Subcutaneous adipose tissue (tissue), 4 donors: ENCODE results near the gene TNRC6A. TPM values are rescaled to one million over a fixed set of nuclear protein-coding genes. Genes with fewer than 3 reads are reported as not detected.

ENCODE experiments used
- total RNA-seq, 4 donors: library from RNA; depleted of rRNA; stranded (reverse); fragments of >200 nt; gene quantifications; one replicate each; pipeline ENCODE4 v1.1.0, GENCODE V29; 2016
- TF ChIP-seq, protein P1 (sequence below): fragments of 450-650 bp; IDR thresholded peaks from one replicate; pipeline ENCODE4 v1.5.1; 2016; ENCODE audit warnings: low read depth, mild to moderate bottlenecking, control low read depth, antibody characterized with exemption, moderate library complexity

TNRC6A gene
- total RNA-seq, 4 donors from 2014 or later: 52.4 to 72.9 (median 58.1) TPM

DNA sequence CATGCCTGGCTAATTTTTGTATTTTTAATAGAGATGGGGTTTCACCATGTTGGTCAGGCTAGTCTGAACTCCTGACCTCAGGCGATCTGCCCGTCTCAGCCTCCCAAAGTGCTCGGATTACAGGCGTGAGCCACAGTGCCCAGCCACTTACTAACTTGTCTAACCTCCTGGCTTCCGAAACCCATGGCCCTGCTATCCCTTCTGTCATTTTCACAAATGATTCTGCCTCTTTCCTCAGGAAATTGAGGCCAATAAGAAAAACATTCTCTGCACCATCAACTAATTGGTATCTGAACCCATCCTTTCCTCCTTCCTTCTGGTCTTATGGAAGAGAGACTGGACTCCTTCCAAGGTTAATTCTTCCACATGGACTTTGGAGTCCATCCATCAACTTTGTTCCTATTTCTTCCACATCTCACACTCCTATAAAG is 27.9 kb upstream of the TNRC6A start:
- TF ChIP-seq, protein P1, sequence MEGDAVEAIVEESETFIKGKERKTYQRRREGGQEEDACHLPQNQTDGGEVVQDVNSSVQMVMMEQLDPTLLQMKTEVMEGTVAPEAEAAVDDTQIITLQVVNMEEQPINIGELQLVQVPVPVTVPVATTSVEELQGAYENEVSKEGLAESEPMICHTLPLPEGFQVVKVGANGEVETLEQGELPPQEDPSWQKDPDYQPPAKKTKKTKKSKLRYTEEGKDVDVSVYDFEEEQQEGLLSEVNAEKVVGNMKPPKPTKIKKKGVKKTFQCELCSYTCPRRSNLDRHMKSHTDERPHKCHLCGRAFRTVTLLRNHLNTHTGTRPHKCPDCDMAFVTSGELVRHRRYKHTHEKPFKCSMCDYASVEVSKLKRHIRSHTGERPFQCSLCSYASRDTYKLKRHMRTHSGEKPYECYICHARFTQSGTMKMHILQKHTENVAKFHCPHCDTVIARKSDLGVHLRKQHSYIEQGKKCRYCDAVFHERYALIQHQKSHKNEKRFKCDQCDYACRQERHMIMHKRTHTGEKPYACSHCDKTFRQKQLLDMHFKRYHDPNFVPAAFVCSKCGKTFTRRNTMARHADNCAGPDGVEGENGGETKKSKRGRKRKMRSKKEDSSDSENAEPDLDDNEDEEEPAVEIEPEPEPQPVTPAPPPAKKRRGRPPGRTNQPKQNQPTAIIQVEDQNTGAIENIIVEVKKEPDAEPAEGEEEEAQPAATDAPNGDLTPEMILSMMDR: no peak

DNA sequence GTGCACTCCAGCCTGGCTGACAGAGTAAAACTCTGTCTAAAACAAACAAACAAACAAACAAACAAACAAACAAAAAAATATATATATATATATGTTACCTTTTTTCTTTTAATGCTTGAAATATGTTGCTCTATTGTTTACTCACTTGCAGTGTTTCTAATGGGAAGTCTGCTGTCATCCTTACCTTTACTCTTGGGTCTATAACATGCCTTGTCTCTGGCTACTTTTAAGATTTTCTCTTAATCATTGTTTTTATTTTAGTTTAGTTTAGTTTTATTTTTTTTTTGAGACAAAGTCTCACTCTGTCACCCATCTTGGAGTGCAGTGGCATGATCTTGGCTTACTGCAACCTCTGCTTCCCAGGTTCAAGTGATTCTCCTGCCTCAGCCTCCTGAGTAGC is 16.1 kb upstream of the TNRC6A start:
- TF ChIP-seq, protein P1: no peak

DNA sequence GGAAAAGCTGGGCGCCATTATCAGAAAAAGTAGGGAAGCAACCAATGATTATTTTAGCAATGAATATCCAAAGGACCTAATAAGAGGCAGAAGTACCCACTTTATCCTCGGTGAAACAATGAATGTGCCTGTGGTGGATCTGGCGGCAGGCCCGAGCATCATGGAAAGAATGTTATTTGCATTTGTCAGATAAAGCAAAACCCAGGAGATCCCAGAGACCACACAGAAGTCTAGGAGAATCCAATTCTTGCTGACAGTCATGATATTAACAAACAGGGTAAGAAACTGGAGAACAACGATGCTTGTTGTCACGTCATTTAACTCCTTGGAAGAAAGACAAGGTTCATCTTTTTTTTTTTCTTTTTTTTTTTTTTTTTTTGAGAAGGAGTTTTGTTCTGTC is 12.0 kb upstream of the TNRC6A start:
- TF ChIP-seq, protein P1: no peak

DNA sequence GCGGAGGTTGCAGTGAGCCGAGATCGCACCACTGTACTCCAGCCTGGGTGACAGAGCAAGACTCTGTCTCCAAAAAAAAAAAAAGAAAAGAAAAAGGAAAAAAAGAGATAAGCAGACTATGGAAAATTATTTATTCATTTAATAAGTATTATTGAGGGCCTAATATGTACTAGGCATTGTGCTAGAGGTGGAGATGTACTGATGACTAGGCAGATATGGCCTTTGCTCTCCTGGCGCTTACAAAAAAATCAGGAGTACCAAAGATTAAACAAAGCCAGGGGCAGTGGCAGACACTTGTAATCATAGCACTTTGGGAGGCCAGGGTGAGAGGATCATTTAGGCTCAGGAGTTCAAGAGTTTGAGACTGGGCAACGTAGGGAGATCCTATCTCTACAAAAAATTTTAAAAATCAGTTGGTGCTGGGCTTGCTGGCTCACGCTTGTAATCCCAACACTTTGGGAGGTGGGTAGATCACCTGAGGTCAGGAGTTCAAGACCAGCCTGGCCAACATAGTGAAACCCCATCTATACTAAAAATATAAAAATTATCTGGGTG is 10.4 kb upstream of the TNRC6A start:
- TF ChIP-seq, protein P1: no peak

DNA sequence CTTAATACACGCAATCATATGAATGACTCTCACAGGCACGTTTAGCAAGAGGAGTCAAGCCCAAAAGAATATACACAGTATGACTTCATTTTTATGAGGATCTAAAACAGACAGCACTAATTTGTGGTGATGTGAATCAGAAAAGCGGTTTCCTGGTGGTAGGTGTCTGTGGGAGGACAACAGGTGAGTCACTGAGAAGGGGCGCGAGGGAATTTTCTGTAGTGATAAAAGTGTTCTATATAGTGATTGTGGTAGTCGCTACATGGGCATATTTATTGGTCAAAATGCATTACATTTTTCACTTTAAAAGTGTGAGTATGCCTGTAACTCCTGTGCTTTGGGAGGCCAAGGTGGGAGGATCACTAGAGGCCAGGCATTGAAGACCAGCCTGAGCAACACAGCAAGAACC is 7.6 kb upstream of the TNRC6A start:
- TF ChIP-seq, protein P1: no peak

DNA sequence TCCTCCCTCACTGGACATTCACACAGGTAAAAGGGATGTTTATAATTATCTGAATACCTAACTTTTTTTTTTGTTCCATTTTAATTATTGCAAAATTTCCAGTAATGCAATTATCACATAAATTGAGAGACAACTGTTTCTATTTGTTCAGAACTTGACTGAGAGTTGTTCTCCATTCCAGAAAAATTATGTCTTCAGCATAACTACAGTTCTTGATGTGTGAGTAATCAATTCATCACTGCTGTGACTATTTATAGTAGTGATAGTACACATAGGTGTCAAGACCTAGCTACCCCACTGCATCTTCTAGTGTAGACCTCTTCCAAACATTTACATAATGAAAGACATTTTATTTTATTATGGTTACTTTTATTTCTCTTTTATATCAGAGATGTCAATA is 5.8 kb upstream of the TNRC6A start:
- TF ChIP-seq, protein P1: no peak

DNA sequence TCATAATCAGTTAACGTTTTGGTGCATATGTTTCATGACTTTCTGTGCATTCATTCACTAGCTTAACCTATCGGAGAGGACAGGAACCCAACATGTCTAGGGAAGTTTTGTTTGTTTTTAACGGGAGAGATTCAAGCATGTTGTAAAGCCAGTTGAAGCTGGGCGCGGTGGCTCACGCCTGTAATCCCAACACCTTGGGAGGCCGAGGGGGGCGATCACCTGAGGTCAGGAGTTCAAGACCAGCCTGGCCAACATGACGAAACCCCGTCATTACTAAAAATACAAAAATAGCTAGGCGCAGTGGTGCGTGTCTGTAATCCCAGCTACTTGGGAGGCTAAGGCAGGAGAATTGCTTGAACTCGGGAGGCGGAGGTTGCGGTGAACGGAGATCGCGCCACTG is 1.4 kb upstream of the TNRC6A start:
- TF ChIP-seq, protein P1: no peak
